GM12801 (cell line): ENCODE data around the gene FUBP3.

Experiments
- CTCF ChIP-seq: IDR thresholded peaks from one replicate; pipeline ENCODE4 v1.5.1; 2011; ENCODE audit warnings: control low read depth; ENCODE audit not compliant: insufficient read length; ENCODE audit errors: extremely low read depth

FUBP3 gene

GRCh38 chr9:130610862-130611707 lies 31.7 kb downstream of the FUBP3 start:
- no peak for TF ChIP-seq CTCF

DNA sequence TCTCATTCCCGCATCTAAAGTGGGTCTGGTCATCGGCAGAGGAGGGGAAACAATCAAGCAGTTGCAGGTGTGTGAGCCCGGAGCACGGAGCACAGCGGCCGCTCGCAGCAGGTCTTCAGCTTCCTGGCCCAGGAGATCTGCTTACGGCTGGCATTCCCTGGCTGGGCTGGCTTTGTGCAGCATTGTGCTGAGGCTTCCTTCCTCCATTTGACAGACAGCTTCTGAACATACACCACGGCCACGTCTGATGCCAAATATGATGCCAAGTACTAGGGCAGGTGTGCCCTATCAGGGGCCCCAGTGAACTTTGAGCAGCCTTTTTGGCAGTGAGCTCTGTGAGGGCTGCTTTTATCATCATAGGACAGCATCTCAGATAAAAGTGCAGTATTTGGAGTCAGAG lies 37.1 kb downstream of the FUBP3 start:
- no peak for TF ChIP-seq CTCF

- TF ChIP-seq CTCF: no peak
Measured at GRCh38 chr9:130623466-130623865, 44.1 kb downstream of the FUBP3 start.

- no peak for TF ChIP-seq CTCF
Measured at GRCh38 chr9:130624154-130624553, 44.8 kb downstream of the FUBP3 start.

- no peak for TF ChIP-seq CTCF
Measured at GRCh38 chr9:130626249-130626996, 47.0 kb downstream of the FUBP3 start.

DNA sequence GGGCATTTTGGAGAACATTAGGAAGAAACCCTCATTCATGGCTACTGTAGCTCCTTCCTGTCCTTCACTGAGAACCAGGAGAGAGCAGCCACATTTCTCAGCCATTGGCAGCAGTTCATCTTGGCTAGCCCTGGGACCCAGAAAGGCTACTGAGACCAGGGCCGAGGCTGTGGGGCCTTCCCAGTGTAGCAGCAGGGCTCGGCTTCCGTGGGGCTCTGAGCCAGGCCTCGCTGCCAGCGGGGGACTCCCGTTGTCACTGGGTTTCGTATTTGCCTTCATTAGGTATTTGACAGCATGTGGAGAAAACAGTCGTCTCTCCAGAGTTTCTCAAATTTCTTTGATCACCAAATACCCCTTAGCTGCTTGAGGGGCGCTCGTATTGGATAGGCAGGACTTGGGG lies 47.7 kb downstream of the FUBP3 start:
- TF ChIP-seq CTCF: no peak

- no peak for TF ChIP-seq CTCF
Measured at GRCh38 chr9:130627896-130628792, 48.8 kb downstream of the FUBP3 start.
